Measurements from ENCODE around the gene ARAP3.
A peak's percentile ranks its signal among the peaks of the same experiment; 100 is the strongest.
"Not testable (repeated sequence)": the region's sequence is repeated elsewhere in the genome, so short reads cannot be mapped to it uniquely, and the experiment has no call there.

ARAP3 gene, protein sequence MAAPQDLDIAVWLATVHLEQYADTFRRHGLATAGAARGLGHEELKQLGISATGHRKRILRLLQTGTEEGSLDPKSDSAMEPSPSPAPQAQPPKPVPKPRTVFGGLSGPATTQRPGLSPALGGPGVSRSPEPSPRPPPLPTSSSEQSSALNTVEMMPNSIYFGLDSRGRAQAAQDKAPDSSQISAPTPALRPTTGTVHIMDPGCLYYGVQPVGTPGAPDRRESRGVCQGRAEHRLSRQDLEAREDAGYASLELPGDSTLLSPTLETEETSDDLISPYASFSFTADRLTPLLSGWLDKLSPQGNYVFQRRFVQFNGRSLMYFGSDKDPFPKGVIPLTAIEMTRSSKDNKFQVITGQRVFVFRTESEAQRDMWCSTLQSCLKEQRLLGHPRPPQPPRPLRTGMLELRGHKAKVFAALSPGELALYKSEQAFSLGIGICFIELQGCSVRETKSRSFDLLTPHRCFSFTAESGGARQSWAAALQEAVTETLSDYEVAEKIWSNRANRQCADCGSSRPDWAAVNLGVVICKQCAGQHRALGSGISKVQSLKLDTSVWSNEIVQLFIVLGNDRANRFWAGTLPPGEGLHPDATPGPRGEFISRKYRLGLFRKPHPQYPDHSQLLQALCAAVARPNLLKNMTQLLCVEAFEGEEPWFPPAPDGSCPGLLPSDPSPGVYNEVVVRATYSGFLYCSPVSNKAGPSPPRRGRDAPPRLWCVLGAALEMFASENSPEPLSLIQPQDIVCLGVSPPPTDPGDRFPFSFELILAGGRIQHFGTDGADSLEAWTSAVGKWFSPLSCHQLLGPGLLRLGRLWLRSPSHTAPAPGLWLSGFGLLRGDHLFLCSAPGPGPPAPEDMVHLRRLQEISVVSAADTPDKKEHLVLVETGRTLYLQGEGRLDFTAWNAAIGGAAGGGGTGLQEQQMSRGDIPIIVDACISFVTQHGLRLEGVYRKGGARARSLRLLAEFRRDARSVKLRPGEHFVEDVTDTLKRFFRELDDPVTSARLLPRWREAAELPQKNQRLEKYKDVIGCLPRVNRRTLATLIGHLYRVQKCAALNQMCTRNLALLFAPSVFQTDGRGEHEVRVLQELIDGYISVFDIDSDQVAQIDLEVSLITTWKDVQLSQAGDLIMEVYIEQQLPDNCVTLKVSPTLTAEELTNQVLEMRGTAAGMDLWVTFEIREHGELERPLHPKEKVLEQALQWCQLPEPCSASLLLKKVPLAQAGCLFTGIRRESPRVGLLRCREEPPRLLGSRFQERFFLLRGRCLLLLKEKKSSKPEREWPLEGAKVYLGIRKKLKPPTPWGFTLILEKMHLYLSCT (N-terminal part only)

DNA sequence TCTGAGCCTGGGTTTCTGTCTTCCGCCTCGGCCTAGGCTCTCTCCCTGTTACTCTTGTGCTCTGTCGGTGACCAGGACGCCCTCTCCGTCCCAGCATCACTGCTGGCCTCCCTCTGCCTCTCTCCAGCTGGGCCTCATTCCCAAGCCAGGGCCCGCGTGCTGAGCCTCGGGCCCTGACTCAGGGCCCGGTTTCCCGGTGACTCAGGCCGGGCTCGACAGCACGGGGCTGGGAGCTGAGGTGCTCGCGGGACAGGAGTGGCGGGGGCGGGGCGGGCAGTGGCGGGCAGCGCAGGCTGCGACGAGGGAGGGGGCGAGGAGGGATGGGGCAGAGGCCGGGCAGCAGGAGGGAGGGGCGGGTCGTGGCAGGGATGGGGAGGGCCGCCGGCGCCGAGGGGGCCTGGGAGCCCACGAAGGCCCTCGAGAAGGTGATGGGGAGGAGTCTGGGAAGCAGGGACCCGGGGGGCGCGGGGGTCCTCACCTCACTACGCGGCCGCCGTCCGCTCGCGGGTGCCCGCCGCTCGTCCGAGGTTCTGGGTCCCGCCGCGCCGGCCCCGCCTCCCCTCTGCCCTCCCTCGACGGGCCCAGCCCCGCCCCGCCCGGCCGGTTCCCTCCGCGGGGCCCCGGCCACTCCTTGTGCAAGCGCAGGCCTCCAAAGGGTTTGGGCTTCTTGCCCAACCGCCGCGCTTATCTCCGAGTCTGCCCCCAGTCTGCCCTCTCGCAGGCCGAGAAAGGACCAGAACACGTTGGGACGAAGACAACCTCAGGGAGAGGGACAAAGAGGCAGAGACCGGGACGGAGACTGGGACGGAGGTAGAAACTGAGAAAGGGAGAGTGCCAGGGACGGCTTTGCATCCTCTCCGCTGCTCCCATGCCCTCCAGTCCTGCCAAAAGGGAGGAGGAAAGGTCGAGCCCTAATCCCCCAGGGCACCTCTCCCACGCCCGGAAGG, at the start of gene ARAP3:
TSS of gene ARAP3 (minus strand) at position 536 of the 947 bp plus-strand sequence. CDS start 1,744 bp downstream, outside the sequence.
- peak; percentile 50 for DNase-seq

DNA sequence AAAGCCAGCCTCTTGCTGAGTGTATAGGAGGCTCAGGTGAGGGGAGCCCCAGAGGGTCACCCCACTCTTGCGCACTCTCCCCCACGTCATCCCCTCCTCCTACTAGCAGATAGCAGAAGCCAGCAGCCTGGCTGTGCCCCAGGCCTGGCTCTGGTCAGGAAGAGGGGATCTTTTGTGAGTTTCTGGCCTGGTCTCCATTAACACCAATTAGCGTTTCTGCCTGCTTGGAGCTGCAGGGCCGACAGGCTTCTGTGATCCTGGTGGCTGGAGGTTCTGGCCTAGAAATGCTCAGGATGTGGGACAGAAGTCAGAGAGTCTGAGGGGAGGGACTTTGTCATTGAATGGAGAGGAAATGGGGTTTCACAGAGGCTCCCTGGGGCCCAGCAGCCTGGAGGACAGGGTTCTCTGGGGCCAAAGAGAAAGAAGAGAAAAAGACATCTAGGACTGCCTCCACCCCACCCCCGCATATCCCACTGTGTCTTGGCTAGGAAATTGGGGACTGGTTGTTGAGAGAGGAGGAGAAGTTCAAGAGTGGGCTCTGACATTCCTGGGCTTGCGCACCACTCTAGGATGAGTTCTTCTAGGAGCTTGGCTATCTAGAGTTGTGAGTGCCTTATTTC, 47.5 kb upstream of the ARAP3 start:
- no peak for DNase-seq

DNA sequence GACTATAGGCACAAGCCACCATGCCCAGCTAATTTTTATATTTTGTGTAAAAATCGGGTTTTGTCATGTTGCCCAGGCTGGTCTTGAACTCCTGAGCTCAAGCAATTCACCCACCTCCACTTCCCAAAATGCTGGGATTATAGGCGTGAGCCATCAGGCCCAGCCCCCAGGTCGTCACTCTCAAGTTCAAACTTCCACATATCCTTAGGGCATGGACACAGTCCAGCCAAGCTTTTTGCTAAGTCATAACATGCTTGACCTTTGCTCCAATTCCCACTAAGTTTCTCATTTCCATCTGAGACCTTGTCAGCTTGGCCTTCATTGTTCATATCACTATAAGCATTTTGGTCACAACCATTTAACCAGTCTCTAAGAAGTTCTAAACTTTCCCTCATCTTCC, 43.9 kb upstream of the ARAP3 start:
- no peak for DNase-seq

DNA sequence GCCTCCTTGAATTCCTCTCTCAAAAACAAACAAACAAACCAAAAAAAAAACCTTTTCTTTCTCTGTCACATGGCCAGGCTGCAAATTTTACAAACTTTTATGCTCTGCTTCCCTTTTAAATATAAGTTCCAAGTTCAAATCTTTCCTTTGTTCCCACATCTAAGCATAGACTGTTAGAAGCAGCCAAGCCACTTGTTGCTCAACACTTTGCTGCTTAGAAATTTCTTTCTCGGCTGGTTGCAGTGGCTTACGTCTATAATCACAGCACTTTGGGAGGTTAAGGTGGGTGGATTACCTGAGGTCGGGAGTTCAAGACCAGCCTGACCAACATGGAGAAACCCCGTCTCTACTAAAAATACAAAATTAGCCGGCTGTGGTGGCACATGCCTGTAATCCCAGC, 43.1 kb upstream of the ARAP3 start:
- DNase-seq = not testable (repeated sequence)

DNA sequence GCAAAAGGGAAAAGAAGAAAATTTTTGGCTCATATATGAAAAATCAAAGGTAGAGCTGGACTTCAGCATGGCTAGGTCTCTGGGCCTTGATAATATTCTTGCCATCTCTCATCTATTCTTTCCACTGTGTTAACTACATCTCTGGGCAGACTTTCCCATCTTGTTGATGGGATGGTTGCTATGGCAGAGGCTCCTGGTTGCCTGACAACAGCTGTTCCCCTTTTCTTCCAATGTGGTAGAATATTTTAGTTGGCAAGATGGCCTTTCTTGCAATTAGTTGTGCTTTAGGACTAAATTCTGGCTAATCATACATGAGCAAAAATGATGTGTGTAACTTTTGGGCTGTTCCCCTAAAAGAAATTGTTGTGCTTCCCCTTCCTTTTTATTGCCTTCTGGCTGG, 40.2 kb upstream of the ARAP3 start:
- no peak for DNase-seq

DNA sequence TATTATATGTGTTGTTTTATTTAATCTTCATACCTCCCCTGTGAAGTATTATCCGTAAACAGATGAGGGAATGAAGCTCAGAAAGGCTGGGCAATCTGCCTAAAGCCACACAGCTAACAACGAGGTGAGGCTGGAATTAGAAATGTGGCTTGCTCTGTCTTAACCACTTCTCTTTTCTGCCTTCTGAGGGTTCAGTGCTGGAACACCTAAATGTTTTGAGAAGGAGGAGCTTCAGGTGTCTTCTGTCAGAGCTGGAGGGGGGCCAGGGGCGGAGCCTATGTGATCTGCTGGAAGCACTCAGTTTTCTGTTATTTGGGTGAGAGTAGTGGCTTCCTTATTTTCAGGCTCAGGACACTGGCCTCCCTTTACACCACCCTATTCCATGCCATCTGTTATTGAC, 35.0 kb upstream of the ARAP3 start:
- DNase-seq = no peak

- no peak for DNase-seq
Observed at GRCh38 chr5:141716468-141716867, 34.4 kb upstream of the ARAP3 start.

- no peak for DNase-seq
Observed at GRCh38 chr5:141716009-141716408, 34.0 kb upstream of the ARAP3 start.

GRCh38 chr5:141715346-141715905, 33.4 kb upstream of the ARAP3 start:
- DNase-seq = no peak

DNA sequence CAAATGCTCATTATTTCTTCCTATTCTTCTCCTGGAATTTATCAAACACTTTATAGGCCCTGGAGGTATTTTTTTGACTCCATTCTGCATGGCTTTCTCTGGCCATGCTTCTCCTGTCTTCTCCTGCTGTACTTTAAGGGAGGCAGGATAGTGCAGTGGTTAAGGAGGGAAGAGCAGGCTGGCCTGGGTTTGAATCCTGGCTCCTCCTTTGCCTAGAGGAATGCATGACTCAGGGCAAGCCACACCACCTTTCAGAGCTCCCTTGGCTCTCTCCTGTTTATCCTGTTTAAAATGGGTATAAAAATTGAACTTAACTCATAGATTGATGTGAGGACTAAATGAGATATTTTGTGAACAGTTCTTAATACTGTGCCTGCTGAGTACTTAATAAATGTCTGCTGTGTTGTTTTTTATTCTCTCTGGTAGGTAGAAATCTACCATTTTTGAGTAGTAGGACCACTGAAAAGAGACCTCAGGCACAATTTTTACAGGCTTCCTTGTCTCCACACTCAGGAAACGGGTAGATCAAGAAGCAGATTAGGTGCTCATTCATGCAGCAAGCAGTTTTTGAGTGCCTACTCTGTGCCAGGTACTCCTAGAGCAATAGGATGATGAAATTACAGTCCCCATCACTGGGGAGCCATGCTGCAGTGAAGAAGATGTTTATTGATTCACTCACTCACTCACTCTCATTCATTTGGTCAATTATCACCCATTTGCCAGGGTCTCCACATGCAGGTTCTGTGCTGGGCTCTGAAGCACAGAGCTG, 32.7 kb upstream of the ARAP3 start:
- no peak for DNase-seq

GRCh38 chr5:141713616-141714309, 31.7 kb upstream of the ARAP3 start:
- DNase-seq = no peak

GRCh38 chr5:141711687-141712086, 29.7 kb upstream of the ARAP3 start:
- DNase-seq = no peak

GRCh38 chr5:141709699-141710267, 27.8 kb upstream of the ARAP3 start:
- DNase-seq = no peak

- no peak for DNase-seq
Observed at GRCh38 chr5:141708016-141708415, 26.0 kb upstream of the ARAP3 start.

DNA sequence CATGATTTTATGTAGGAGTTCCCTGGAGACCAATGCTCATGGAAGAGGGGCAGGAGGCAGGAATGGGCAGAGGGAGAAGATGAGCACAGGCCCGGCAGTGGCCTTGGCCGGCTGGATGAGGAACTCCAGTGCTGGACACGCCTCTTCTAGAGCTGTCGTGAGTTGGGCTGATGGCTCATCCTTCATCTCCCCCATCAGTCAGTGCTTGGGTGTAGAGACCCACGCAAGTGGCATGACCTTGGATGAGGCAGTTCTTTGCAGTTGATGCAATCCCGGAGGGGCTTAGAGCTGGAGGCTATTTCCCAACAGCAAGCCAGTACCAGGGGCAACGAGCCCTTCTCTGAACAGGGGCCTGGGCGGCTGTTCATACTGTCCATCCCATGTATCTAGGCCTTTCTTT, 25.5 kb upstream of the ARAP3 start:
- no peak for DNase-seq

GRCh38 chr5:141706121-141706520, 24.1 kb upstream of the ARAP3 start:
- no peak for DNase-seq

DNA sequence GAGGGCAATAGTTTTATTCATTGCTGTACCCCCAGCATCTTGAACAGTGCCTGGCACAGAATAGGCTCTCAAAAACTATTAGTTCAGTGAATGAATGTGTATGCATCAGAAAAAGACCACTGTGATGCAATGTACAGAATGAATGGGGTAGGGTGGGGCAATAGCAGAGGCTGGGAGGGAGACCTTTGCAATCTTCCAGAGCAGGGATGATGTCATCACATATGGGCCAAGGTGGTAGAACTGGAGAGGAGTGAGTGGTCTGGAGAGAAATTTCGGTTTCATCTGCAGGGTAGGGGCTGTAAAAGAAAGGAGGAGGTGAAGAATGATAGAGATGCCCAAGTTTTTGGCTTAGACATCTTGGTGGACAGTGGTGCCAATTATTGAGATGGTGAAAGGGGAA, 23.4 kb upstream of the ARAP3 start:
- DNase-seq = no peak

GRCh38 chr5:141704782-141705297, 22.8 kb upstream of the ARAP3 start:
- DNase-seq = no peak

GRCh38 chr5:141703133-141703561, 21.1 kb upstream of the ARAP3 start:
- no peak for DNase-seq

Measured in activated gamma-delta T cell treated with Interleukin-2 at 50 U/mL for 16 hours (primary cell).